Caco-2 (cell line): ENCODE results near the gene MTERF4. TPM values are rescaled to one million over a fixed set of nuclear protein-coding genes. Genes with fewer than 3 reads are reported as not detected.

Source experiments
- BruUV-seq: library from RNA; stranded (reverse); fragments of 400-500 nt; replicated peaks from 2 replicates; lab custom pipeline; 2021; lab: Mats Ljungman, UMichigan
- CTCF ChIA-PET: fragments of 300-600 bp; sonication (Branson Sonifier 250); formaldehyde crosslinking; loops from one replicate; lab custom pipeline; 2022; ENCODE audit warnings: antibody characterized with exemption; lab: Charles Lee
- POLR2A ChIA-PET: fragments of 300-600 bp; sonication (Branson Sonifier 250); formaldehyde crosslinking; loops from one replicate; lab custom pipeline; 2022; ENCODE audit warnings: antibody characterized with exemption; lab: Charles Lee
- DNase-seq, 2 experiments: peaks; one replicate each; pipeline versions ENCODE4 v3.0.0 to v3.0.0-alpha.2; 2020 to 2022
- H3K27me3 ChIP-seq: replicated peaks from 2 replicates; pipeline ENCODE4 v1.6.0; 2011; ENCODE audit warnings: low read length; ENCODE audit not compliant: control insufficient read depth, insufficient read depth
- H3K36me3 ChIP-seq: 2 replicates; pipeline ENCODE4 v1.5.1; 2011; ENCODE audit warnings: low read length; ENCODE audit not compliant: control insufficient read depth, insufficient read depth
- H3K4me1 ChIP-seq: fragments of 250-450 bp; sonication (Bioruptor Pico); 2 replicates; pipeline ENCODE4 v1.5.1; 2020; ENCODE audit warnings: mild to moderate bottlenecking
- H3K4me3 ChIP-seq: 2 replicates; pipeline ENCODE4 v1.5.1; 2011; ENCODE audit warnings: low read depth, mild to moderate bottlenecking, control low read depth, low read length
- H3K9me3 ChIP-seq: fragments of 250-450 bp; sonication (Bioruptor Pico); 2 replicates; pipeline ENCODE4 v1.5.1; 2020; ENCODE audit warnings: mild to moderate bottlenecking, moderate library complexity
- H3K27ac Mint-ChIP-seq: one replicate; pipeline ENCODE4 v1.8.0; 2022; ENCODE audit warnings: mixed read lengths; ENCODE audit not compliant: unreplicated experiment
- H3K27me3 Mint-ChIP-seq: one replicate; pipeline ENCODE4 v1.8.0; 2022; ENCODE audit warnings: mixed read lengths; ENCODE audit not compliant: insufficient read depth, unreplicated experiment
- H3K36me3 Mint-ChIP-seq: one replicate; pipeline ENCODE4 v1.8.0; 2022; ENCODE audit warnings: mild to moderate bottlenecking, mixed read lengths; ENCODE audit not compliant: insufficient read depth, unreplicated experiment
- H3K4me1 Mint-ChIP-seq: one replicate; pipeline ENCODE4 v1.8.0; 2022; ENCODE audit warnings: low read depth, mixed read lengths; ENCODE audit not compliant: unreplicated experiment
- H3K4me3 Mint-ChIP-seq: one replicate; pipeline ENCODE4 v1.8.0; 2022; ENCODE audit warnings: mild to moderate bottlenecking, moderate library complexity, mixed read lengths; ENCODE audit not compliant: unreplicated experiment
- H3K9me3 Mint-ChIP-seq: one replicate; pipeline ENCODE4 v1.8.0; 2022; ENCODE audit warnings: mixed read lengths; ENCODE audit not compliant: unreplicated experiment
- intact Hi-C: fragments of 100-400 bp; cut with micrococcal nuclease; formaldehyde crosslinking; loops from one replicate; pipeline ENCODE4 v1.10.0; 2022; ENCODE audit not compliant: unreplicated experiment
- total RNA-seq: library from RNA; stranded (reverse); gene quantifications from 2 replicates; pipeline ENCODE4 v1.2.3, GENCODE V29; 2022
- TF ChIP-seq, protein P1 (sequence below), 2 experiments: fragments of 200-600 bp in 1 of 2; IDR thresholded peaks; 1 replicate in 1 of 2; 2 replicates in 1 of 2; pipeline versions ENCODE4 v1.5.1 to v1.8.0; 2011 to 2022; ENCODE audit warnings: antibody characterized with exemption in 1 of 2, control low read depth in 1 of 2, inconsistent platforms in 1 of 2, low read depth in 1 of 2, low read length in 1 of 2, mild to moderate bottlenecking in 1 of 2, moderate library complexity in 1 of 2; ENCODE audit not compliant: insufficient read depth in 1 of 2, severe bottlenecking in 1 of 2, unreplicated experiment in 1 of 2

Gene MTERF4
- total RNA-seq, 1 experiment from 2014 or later = 22.2 TPM

DNA sequence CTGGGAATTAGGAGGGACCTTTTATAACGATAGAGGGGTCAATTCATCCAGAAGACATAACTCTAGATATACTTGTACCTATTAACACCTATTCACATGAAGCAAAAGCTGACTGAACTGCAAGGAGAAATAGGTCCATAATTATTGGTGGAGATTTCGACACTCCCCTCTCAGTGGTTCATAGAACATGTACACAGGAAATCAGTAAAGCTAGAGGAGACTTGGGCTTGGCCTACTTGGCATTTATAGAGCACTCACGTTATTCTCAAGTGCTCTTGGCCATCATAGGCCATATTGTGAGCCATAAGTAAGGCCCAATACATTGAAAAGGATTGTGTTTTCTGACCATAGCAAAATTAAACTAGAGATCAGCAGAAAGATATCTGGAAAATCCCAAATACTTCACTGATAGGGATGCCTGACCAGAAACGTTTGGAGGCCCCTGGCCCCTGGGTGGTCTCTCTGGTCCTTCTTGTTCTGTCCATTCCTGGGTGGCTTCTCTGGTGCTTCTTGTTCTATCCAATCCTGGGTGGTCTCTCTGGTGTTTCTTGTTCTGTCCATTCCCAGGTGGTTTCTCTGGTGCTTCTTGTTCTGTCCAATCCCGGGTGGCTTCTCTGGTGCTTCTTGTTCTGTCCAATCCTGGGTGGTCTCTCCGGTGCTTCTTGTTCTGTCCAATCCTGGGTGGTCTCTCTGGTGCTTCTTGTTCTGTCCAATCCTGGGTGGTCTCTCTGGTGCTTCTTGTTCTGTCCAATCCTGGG is 54.7 kb downstream of the MTERF4 start:
- no peaks in the 10 kb centered on the region for H3K9me3 Mint-ChIP-seq
- H3K27me3 Mint-ChIP-seq = peaks cover 6% of the 10 kb centered on the region
- intact Hi-C loops = no loop called here
- H3K36me3 Mint-ChIP-seq = no peaks in the 10 kb centered on the region
- no peak for DNase-seq
- no peak overlapping the region for H3K27ac Mint-ChIP-seq
- Histone ChIP-seq H3K4me3 (no peak overlapping the region), H3K4me1 (no peaks in the 10 kb centered on the region), H3K27me3 (no peaks in the 10 kb centered on the region), H3K36me3 (no peaks in the 10 kb centered on the region), H3K9me3 (no peaks in the 10 kb centered on the region)
- no TSS peak for BruUV-seq
- CTCF ChIA-PET = interaction anchor here (0.7 kb wide), 1 partner anchor 537 kb away, joined by 6 read pairs; no protein-coding TSS in a partner anchor
- TF ChIP-seq, protein P1, sequence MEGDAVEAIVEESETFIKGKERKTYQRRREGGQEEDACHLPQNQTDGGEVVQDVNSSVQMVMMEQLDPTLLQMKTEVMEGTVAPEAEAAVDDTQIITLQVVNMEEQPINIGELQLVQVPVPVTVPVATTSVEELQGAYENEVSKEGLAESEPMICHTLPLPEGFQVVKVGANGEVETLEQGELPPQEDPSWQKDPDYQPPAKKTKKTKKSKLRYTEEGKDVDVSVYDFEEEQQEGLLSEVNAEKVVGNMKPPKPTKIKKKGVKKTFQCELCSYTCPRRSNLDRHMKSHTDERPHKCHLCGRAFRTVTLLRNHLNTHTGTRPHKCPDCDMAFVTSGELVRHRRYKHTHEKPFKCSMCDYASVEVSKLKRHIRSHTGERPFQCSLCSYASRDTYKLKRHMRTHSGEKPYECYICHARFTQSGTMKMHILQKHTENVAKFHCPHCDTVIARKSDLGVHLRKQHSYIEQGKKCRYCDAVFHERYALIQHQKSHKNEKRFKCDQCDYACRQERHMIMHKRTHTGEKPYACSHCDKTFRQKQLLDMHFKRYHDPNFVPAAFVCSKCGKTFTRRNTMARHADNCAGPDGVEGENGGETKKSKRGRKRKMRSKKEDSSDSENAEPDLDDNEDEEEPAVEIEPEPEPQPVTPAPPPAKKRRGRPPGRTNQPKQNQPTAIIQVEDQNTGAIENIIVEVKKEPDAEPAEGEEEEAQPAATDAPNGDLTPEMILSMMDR (IDR thresholded peaks at IDR 0.05; ENCODE audit: insufficient read depth in 1 of 2, low read depth in 1 of 2, low read length in 1 of 2, severe bottlenecking in 1 of 2, unreplicated experiment in 1 of 2) = no peak
- no peak overlapping the region for H3K4me3 Mint-ChIP-seq
- H3K4me1 Mint-ChIP-seq = no peaks in the 10 kb centered on the region
- POLR2A ChIA-PET = no interaction called here

Other genes with a start within 250 kb of the MTERF4 start
- 0.20 and 0.39 TPM in 2 replicates for gene AGXT, start 233.5 kb downstream of the MTERF4 start, total RNA-seq
- gene MAB21L4, start 206.1 kb downstream of the MTERF4 start, total RNA-seq = 53.1 and 69.9 TPM in 2 replicates
- gene CROCC2, start 196.0 kb downstream of the MTERF4 start, total RNA-seq = not detected in 2 replicates
- gene SNED1, start 103.7 kb downstream of the MTERF4 start, total RNA-seq = not detected in 2 replicates
- 21.1 and 21.2 TPM in 2 replicates for gene PASK, start 47.2 kb upstream of the MTERF4 start, total RNA-seq
- 30.0 and 32.5 TPM in 2 replicates for gene PPP1R7, start 48.2 kb upstream of the MTERF4 start, total RNA-seq
- gene ANO7, start 86.4 kb upstream of the MTERF4 start, total RNA-seq = 4.1 and 4.7 TPM in 2 replicates
- 350 and 379 TPM in 2 replicates for gene HDLBP, start 213.4 kb upstream of the MTERF4 start, total RNA-seq
- 209 TPM in 2 replicates for gene SEPTIN2, start 213.6 kb upstream of the MTERF4 start, total RNA-seq